ENCODE results near the gene BRI3BP.
"Not testable (repeated sequence)": the region's sequence is repeated elsewhere in the genome, so short reads cannot be mapped to it uniquely, and the experiment has no call there.

Gene BRI3BP

DNA sequence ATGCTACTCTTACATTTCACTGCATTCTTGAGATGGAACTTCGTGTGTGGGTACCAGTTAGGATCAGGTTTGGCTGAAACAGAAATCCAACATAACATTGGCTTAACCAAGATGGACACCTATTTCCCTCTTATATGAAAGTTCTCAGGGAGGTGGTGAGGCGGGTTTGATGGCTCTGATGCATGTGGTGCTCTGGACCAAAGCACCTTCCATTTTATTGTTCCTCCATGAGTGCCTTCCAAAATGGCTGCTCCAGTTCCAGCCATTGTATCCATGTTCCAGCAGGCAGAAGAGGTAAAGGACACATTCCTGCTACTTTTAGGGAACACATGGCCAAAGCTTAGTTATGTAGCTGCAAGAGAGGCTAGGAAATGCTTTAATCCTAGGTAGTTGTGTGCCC lies 29.6 kb downstream of the BRI3BP start:
- no peak for DNase-seq (ENCODE audit: low spot score)

- DNase-seq (ENCODE audit: low spot score) = no peak
These were observed 31.6 kb downstream of the BRI3BP start for GRCh38 chr12:125024949-125025563.

- no peak for DNase-seq (ENCODE audit: low spot score)
These were observed 32.3 kb downstream of the BRI3BP start for GRCh38 chr12:125025606-125026235.

DNA sequence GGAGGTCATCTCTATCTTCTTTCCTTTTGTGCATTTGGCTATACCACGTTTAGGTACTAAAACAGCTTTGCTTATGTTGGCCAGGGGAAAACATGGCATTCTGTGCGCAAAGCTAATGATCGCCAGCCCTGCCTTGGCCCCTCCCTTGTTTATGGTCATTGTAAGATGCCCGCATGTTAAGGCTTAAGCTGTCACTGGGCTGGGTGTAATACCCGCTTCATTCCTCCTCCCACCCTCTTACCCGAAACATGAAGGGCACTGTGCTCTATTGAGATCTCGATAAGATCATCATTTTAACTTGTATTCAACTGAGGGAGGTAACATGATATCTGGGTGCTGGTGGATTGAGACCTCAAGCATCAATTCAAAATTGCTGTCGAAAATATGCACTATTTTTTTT lies 34.7 kb downstream of the BRI3BP start:
- DNase-seq (ENCODE audit: low spot score) = no peak

DNA sequence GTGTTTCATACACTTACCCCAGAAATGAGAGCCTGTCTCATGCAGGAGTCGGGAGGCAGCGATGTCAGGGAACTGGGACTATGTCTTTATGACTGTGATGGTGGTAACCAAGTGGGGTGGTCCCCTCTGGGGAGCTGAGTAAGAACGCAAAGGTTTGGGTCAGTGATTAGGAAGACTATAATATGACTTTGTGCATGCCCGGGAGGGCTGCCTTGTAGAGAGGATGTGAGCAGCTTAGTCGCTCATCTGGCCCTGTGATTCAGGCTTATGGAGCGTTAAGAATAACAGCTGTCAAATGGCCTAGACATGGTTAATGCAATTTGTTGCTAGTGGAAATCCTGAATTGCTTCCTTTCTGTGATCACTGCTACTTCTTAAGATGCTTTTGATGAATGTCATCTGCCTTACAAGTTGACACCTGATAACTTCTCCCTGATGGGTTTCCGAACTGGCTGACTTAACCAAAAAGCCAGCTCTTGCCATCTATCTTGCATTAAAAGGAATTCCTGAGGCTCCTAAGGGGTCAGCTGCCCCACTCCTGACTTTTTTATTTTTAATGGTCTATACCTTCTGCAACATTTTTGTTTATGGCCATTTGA lies 36.4 kb downstream of the BRI3BP start:
- DNase-seq (ENCODE audit: low spot score) = no peak

GRCh38 chr12:125031471-125031870 lies 38.0 kb downstream of the BRI3BP start:
- DNase-seq (ENCODE audit: low spot score) = not testable (repeated sequence)

DNA sequence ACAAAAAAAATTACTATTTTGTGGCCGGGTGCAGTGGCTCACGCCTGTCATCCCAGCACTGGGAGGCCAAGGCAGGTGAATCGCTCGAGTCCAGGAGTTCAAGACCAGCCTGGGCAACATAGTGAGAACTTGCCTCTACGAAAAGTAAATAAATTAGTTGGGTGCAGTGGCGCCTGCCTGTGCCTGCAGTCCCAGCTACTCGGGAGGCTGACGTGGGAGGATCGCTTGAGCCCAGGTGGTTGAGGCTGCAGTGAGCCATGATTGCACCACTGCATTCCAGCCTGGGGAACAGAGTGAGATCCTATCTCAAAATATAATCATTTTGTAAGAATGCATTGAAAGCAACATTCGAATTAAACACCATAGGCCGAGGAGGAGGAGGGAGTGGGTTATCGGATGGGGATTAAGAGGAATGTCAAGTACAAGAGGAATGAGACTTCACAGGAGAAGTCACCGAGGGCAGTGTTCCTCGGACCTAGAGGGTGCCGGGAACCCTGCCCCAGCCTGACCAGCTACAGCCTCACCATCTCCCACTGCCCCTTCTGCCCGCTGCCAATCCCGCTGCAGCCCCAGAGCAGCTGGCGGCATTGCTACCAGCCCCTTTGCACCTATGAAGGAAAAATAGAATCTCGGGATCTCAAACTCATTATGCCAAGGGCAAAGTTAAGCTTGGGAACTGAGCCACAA lies 39.2 kb downstream of the BRI3BP start:
- no peak for DNase-seq (ENCODE audit: low spot score)

- DNase-seq (ENCODE audit: low spot score) = no peak
These were observed 39.8 kb downstream of the BRI3BP start for GRCh38 chr12:125033288-125033687.

- no peak for DNase-seq (ENCODE audit: low spot score)
These were observed 45.7 kb downstream of the BRI3BP start for GRCh38 chr12:125038976-125039625.

GRCh38 chr12:125049093-125049458 lies 55.6 kb downstream of the BRI3BP start:
- no peak for DNase-seq (ENCODE audit: low spot score)

DNA sequence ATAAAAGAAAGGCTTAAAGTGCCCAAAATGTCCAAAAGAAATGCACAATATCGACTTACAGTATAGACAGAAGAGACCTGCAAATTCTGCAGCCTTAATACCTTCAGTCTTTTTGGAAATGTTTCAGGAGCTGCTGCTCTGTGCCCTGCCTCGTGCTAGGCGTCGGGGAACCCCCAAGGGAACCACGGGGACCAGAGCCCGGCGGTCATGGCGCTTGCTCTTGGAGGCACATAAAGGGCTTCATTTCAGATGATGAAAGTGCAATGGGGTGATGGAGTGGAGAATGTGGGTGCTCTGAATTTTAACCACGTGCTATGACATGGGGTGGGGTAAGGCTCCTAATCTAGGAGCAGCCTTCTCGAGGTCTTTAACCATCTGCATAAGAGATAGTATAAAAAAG lies 57.0 kb downstream of the BRI3BP start:
- DNase-seq (ENCODE audit: low spot score) = no peak

DNA sequence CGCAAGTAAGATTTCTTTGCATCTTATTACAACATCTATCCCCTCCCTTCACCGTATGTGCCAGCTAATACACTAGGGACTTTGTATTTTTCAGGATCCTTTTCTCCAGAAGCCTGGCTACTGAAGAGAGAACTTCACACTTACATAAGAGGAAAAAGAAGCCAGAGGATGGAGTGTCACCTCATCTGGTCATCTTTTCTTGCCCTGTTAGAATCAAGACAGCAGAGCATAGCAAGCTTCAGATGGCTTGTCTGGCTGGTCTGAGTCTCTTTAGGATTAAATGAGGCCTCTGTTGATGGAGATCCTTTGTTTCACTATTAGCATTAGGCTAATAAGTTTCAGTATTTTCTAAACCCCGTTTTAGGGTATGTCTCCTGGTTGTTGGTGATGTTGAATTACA lies 57.4 kb downstream of the BRI3BP start:
- DNase-seq (ENCODE audit: low spot score) = no peak

DNA sequence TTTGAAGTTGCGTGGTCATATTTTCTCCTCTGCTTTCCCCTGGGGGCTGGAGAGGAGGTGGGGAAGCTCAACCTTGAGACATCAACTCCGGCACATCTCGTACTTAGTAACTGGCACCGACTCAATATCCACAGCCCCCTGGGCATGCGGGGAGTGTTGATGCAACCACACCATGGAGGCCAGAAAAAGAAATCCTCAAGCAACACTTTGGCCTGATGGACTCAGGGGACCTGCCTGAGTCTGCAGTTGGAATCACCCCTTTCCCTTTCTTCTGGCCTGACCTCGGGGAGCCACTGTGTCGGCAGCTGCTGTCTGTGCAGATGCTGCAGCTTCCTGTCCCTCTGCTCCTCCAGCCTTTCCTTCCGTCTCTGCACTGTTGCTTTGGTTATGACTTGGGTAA lies 60.4 kb downstream of the BRI3BP start:
- DNase-seq (ENCODE audit: low spot score) = no peak

- no peak for DNase-seq (ENCODE audit: low spot score)
These were observed 62.1 kb downstream of the BRI3BP start for GRCh38 chr12:125055591-125055990.

DNA sequence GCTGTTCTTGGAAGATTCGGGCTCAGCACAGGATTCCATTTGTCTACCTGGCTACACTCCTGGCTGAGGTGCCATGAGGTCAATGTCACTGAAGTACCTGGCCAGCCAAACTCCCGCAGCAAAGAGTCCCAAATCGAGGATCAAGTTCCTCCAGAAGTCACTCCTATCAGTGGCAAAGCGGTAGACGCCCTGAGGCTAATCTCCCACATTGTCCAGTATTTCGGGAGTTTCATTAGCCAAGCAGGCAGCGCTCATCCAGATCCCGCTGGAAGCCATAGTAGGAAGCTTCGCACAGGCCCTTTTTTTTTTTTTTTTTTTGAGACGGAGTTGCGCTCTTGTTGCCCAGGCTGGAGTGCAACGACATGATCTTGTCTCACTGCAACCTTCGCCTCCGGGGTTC lies 62.9 kb downstream of the BRI3BP start:
- DNase-seq (ENCODE audit: low spot score) = no peak

DNA sequence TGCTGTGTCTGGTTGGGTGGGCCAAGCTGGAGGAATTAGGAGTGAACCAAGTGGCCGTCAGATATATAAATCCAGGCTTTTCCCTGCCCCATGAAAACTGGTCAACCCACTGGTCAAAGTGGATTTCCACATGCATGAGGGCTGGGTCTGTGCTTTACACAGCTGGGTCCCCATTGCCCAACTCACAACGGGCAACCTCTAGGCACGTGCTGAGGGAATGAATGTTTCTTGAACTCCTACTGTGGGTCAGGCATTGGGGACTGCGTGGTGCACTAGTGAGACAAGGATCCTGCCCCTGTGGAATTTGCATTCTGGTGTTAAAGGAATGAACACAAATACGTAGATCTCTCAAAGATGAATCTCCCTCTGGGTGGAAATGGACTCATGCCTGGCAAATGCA lies 64.3 kb downstream of the BRI3BP start:
- no peak for DNase-seq (ENCODE audit: low spot score)

DNA sequence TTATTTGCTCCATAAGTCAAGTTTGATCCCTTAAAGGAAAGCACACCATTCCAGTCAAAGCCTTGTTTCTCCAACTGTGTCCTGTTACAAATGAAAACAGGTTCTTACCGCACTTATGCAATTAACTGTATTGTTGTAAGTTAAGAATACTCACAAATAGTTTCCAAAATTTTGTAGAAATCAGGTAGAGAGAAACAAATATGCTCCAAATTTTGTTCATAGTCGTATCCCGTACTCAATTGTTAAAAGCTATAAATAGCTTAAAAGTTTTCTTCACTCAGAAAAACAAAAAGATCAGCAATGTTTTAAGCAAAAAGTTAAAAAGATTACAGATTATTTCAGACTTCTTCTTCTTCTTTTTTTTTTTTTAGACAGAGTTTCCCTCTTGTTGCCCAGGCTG lies 67.8 kb downstream of the BRI3BP start:
- DNase-seq (ENCODE audit: low spot score) = no peak

DNA sequence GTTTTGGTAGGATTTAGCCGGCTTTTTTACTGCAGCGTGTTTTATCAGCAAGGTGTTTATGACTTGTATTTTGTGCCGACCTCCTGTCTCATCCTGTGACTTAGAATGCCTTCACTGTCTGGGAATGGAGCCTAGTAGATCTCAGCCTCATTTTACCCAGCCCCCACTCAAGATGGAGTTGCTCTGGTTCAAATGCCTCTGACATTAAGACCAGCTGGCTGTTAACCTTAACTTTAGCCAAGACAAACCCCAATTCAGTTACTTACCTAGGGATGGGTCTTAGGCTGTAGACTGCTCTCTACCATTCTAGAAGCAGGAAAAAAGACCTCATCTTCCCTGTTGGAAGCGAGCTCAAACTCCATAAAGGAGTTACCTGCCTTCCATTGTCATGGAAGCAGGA lies 70.1 kb downstream of the BRI3BP start:
- not testable (repeated sequence) for DNase-seq (ENCODE audit: low spot score)

- DNase-seq (ENCODE audit: low spot score) = no peak
These were observed 71.0 kb downstream of the BRI3BP start for GRCh38 chr12:125064492-125064891.

DNA sequence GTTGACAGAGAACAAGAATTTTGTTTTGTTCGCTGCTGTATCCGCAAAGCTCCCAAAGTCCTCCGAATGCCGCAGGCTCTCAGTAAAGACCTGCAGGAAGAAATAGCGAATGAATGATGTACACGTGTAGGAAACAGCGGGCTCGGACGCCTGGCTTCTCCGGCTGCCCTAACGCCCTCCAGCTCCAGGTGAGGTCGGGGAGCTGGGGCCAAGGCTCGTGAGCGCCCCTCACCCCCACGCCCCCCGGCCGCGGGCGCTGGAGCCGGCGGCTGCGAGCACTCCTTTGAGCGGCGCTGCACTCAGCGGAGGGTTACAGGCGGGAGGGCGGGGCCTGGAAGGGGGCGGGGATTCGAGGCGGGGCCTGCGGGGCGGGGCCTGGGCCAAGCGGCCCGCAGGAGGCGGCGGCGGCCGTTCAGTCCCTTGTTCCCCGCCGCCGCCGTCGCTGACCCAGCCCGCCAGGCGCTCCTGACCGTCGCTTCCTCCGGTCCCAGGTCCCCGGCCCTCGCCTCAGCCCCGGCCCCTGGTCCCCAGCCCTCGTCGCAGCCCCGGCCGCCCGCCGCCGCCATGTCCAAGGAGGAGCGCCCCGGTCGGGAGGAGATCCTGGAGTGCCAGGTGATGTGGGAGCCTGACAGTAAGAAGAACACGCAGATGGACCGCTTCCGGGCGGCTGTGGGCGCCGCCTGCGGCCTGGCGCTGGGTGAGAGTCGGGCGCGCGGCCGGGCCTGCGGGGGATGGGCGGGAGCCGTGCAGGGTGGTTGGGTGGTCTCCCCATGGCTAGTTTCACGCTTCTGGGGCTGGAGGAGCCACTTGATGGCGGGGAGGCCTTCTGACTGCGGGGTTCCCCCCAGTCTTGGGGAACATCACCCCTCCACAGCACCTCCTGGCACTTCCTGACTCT lies 71.8 kb downstream of the BRI3BP start, which contains the start of gene AACS:
Gene AACS (plus strand): TSS at position 415 of the 898 bp plus-strand sequence. CDS start 150 bp downstream, at position 565.
- peak; percentile 91 for DNase-seq (ENCODE audit: low spot score)

DNA sequence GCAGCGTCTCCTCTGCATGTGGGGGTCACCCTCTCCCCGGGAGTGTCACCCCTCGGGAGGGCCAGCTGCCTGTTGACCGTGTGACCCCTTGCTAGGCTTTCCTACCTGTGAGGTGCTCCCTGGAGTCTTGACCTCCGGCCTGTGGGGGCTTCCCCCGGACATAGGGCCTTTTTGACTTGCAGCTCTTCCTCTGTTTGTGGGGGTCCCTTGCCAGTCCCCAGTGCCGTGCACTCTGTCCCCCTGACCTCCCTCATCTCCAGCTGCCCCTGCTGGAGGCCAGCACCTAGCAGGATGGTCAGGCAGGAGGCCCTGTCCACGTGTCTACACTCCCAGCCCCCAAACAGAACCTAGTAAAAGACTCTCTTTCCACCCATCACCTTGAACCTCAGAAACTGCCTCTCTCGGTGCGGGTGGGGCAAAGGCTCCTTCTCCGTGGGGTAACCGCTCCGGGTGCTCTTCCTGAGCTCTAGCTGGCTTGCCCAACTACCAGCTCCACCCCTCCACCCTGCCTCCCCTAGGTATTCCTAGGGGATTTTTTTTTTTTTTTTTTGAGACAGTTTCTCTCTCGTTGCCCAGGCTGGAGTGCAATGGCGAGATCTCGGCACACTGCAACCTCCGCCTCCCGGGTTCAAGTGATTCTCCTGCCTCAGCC lies 72.6 kb downstream of the BRI3BP start:
- DNase-seq (ENCODE audit: low spot score) = no peak

All from hepatic stellate cell (primary cell).